ENCODE data around the gene FIGNL2.

FIGNL2 gene

GRCh38 chr12:51852404-51853137 is 4.1 kb upstream of the FIGNL2 start:
- DNase-seq = no peak

GRCh38 chr12:51851413-51852124 is 3.1 kb upstream of the FIGNL2 start:
- no peak for DNase-seq

- no peak for DNase-seq
These were observed 2.4 kb upstream of the FIGNL2 start for GRCh38 chr12:51850965-51851299.

DNA sequence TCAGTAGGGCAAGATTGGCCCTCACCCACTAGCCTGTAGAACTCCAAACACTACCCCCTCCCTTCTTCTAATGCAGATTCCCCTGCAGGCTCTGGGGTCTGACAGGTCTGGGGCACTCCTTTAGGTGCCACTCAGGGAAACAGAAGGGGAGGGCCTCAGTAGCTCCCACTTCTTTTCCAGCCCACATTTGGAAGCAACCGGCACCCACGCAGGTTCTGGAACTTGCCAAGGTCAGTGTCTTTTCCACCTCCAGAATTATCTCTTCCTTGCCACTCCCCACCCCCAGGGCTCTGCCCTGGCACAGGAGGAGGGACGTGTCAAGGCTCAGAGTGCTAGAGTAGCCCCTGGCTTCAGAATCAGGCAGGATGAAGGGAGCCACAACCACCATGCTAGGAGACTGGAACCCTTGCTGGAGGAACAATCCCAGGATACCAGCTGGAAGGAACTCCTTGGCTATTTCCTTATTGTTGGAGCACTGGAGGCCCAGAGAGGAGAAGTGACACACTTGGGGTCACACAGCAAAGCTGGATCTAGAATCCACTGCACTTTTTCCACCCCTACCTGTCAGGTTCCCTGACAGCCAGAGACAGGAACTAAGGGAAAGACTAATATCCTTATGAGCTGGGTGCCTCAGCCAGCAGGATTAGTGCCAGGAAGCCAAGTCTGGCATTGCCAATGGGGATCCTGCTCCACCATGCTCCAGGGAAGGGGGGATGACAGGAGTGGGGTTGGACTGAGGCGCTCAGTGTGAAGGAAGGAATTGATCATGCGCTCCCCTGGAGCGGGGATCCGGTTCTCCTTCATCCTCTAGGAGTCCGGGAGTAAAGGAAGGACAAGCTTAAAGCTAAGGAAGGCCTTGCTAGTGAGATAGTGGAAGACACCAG is 1.8 kb upstream of the FIGNL2 start:
- DNase-seq = no peak

DNA sequence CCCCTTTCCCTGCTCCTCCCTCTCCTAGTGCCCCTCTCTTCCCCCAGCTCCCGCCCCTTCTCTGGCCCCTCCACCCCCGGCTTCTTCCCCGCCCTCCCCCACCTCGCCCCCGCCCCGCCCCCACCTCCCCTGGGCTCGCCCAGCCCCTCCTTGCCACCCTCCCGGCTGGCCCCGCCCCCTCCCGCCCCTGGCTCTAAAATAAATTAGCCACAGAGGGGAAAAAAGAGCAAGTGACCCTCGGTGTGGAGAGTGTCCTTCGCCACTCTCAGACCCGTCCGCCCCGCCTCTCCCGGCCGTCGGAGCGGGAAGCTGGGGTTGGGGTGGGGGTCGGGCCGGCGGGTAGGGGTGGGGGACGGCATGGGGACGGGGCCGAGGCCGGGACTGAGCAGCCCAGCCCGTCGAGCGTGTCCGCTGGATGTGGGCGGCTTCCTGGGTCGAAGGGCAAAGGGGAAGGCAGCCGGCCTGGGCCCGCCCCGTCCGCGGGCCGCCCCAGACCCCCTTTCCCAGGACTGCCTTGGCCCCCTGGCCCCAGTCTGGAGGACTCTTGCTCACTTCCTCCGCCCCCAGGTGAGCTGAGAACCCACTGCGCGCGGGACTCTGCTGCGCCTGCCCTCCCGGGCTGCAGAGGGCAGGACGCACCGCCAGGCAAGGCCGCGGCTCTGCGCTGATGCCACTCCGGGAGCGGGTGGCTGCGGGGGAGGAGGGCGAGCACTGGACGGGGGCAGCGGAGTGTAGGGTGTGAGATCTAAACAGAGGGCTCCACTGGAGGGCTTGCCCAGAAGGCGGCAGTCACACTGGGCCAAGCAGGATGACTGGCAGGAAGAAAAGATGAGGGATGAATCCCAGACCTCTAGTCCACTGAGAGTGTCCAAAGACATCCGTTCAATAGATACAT is 570 bp upstream of the FIGNL2 start:
- DNase-seq = no peak

- no peak for DNase-seq
These were observed 734 bp downstream of the FIGNL2 start for GRCh38 chr12:51847643-51848325.

- DNase-seq = no peak
These were observed 1.4 kb downstream of the FIGNL2 start for GRCh38 chr12:51846911-51847642.

DNA sequence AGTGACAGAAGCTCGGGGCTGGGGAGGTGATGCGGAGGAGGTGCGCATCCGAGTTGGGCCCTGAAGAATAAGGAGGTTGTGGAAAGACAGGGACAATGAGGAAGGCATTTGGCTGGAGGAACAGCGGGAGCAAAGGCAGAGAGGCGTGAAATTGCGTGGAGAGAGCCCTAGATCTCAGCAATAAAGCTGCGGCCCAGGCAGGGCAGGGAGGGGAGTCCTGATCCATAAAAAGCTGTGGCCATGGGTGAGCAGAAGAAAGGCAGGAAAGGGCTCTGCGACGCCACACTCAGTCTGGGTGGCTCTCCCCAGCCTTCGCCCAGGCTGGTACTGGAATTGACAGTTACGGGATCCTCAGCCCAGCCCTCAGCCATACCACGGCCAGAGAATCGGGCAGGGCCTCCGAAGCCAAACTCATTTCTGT is 2.2 kb downstream of the FIGNL2 start:
- DNase-seq = no peak

GRCh38 chr12:51845482-51845881 is 3.0 kb downstream of the FIGNL2 start:
- DNase-seq = no peak

DNA sequence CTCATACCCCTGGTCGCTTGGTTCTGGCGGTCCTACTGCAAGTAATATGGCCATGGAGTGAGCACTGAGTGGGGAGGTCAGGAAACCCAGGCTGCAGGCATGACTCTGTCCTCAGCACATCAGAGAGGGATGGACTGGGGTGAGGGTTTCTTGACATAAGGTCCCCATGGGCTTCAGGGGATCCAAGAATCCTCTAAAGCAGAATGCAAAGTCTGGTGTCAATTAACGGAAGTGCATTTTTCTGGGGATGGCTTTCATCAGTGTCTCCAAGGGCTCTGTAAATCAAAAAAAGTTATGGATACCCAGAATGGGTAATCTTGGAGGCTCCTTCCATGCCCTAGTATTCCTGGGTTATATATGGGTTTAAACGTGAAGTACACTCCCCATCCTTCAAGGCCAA is 3.7 kb downstream of the FIGNL2 start:
- no peak for DNase-seq

DNA sequence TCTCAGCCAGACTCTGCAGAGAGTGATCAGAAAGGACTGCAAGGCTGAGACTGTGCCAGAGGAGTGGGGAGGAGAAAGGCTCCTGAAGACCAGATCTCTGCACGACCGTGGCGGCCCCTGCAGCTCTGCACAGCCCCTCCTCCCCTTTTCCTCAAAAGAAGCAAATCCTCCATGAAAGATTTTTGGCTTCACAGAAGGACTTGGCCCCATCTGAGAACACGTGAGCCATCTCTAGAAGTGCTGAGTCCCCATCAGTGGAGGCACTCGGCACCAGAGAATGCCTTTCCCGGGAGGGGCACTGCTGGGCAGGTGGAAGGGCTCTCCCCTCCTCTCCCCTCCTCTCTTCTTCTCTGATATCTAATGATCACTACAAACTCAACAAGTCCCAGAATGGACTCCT is 6.8 kb downstream of the FIGNL2 start:
- DNase-seq = no peak

GRCh38 chr12:51840966-51841365 is 7.6 kb downstream of the FIGNL2 start:
- no peak for DNase-seq

GRCh38 chr12:51839310-51839947 is 9.1 kb downstream of the FIGNL2 start:
- DNase-seq = peak; percentile 8

DNA sequence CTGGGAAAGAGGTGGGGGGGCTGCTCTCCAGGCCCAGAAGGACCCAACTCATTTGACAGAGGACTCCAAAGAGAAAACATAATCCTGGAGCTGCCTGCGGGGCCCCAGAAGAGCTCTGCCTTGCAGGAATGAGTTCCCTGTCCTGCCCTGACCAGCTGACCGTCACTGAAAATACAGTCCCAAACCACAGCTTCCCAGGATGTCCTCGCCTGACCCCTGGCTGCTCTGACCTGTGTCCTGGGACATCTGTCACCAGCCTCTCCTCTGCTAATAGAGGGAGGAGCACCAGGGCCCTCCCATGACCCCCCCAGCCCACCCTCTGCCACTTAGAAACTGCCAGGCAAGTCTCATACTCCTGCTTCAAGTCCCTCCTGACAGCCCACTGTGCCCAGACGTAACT is 9.8 kb downstream of the FIGNL2 start:
- no peak for DNase-seq

GRCh38 chr12:51838036-51838435 is 10.5 kb downstream of the FIGNL2 start:
- no peak for DNase-seq

DNA sequence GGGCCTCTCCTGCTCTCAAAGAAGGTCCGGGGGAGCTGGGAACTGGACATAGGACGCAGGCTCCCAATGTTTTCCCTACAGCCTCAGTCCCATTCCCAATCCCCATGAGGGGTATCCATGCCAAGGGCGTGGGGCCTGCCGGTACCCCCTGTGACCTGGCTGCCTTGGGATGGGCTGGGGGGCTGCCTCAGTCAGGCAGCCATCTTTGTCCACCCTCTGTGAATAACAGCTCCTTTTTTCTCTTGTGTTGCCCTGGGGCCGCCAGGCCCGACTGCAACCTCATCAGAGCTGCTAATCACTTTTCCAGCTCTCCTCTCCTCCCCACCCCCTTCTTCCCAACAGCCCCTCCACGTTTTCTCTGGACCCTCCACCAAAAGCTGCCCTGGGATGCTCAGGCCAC is 11.2 kb downstream of the FIGNL2 start:
- no peak for DNase-seq

GRCh38 chr12:51836827-51837173 is 11.7 kb downstream of the FIGNL2 start:
- DNase-seq = no peak

DNA sequence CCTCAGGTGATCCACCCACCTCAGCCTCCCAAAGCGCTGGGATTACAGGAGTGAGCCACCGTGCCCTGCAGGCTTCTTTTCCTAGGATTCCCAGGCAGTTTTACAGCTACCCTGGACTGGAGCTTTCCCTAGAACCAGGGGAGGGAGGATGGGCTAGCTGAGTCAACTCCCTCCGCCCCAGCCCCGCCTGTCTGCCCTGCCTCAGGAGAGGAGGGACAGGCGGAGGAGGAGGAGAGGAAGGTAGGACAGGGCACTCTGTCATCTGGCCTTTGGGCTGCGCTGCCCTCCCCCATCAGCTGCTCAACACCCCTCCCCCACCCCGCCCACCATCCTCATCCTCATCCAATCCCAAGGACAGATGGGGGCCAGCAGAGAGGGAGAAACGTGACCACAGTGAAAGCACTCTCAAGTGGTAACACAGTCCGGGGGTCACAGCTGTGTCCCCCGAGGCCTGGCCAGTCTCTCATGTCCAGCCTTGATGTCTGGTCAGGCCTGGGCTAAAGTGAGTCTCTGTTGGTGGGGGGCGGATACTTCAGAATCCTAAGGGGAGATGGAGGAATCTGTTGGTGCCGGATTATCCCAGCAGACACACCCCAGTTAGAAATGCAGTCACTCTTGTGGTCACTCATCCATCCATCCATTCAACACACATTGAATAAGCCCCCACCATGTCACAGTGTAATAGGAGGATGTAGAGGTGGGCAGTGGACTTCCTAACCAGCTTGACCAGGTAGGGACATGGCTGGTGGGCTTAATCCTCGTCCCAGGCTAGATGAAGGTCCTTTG is 12.3 kb downstream of the FIGNL2 start:
- DNase-seq = no peak

- no peak for DNase-seq
These were observed 14.1 kb downstream of the FIGNL2 start for GRCh38 chr12:51834411-51834810.

Measured in DMS79 treated with DMSO at 0.1 percent for 48 hours (cell line).